Epithelial cell of proximal tubule (primary cell): Measurements from ENCODE around the gene RORC. TPM values are rescaled to one million over a fixed set of nuclear protein-coding genes. Genes with fewer than 3 reads are reported as not detected.
A peak's percentile ranks its signal among the peaks of the same experiment; 100 is the strongest.

ENCODE experiments used
- DNase-seq: peaks from one replicate; pipeline ENCODE4 v3.0.0-alpha.2; 2011; ENCODE audit warnings: low read depth
- H3K4me3 ChIP-seq: 2 replicates; pipeline ENCODE4 v1.5.1; 2011; ENCODE audit warnings: low read depth, mild to moderate bottlenecking, low read length
- CTCF ChIP-seq: conservative IDR thresholded peaks from 2 replicates; pipeline ENCODE4 v1.5.1; 2012; ENCODE audit warnings: low read depth, mild to moderate bottlenecking, low read length
- total RNA-seq: library from RNA; depleted of rRNA; stranded (reverse); fragments of >200 nt; gene quantifications from 2 replicates; pipeline ENCODE4 v1.2.3, GENCODE V29; 2015

RORC gene
- total RNA-seq, 1 donor from 2014 or later = not detected

- peak overlapping the region; percentile 6 for H3K4me3 ChIP-seq
- no peak for DNase-seq
- no peak for TF ChIP-seq CTCF
Observed at GRCh38 chr1:151840421-151840820, 8.8 kb upstream of the RORC start.

- DNase-seq = no peak
- peak within 1 kb of the TSS; percentile 48 for H3K4me3 ChIP-seq
- TF ChIP-seq CTCF = no peak
Observed at GRCh38 chr1:151839457-151840403, 8.1 kb upstream of the RORC start, which contains the start of gene C2CD4D. Gene C2CD4D (minus strand): TSS chr1:151839820. CDS start chr1:151838989, 831 bp downstream.

GRCh38 chr1:151839082-151839412, 7.4 kb upstream of the RORC start:
- no peak for DNase-seq
- peak overlapping the region; percentile 48 for H3K4me3 ChIP-seq
- TF ChIP-seq CTCF = no peak

DNA sequence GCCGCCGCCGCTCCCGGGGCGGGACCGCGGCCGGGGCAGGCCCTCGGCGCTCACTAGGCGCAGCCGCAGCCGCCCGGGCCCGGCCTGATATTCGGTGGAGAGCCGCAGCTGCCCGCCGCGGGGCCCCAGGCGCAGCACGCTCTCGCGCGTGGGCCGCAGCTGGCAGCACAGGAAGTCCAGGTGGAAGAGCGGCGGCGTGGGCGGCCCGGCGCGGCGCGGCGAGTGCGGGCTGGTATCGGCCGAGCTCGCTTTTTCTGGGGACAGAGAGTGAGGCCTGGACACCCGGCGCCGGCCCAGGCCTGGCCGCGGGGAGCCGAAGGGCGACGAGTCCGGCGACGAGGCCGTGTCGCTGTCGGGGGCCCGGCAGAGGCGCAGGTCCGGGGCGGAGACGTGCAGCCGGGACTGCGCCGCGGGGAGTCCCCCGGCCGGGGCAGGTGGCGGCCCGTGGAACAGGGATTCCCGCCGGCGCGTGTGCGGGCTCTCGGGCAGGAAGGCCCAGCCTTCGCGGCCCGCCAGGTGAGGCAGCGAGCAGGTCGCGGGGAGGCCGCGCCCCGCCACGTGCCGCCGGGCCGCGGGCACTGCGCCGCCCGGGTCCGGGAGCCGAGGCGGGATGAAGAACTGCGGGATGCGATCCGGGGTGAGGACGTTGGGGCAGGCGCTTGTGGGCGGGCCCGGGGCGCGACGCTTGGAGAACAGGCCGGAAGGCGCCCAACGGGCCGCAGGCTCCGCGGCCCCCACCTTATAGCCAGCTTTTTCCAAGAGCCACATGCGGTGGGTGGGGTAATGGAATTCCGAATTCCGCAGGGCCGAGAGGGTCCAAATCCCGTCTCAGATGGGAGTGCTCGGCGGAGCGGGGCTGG, 6.8 kb upstream of the RORC start:
- no peak for DNase-seq
- H3K4me3 ChIP-seq = peak overlapping the region; percentile 48
- TF ChIP-seq CTCF = no peak

GRCh38 chr1:151837884-151838221, 6.3 kb upstream of the RORC start:
- no peak for DNase-seq
- TF ChIP-seq CTCF = no peak
- no peak overlapping the region for H3K4me3 ChIP-seq

GRCh38 chr1:151837197-151837596, 5.6 kb upstream of the RORC start:
- H3K4me3 ChIP-seq = no peak overlapping the region
- DNase-seq = no peak
- TF ChIP-seq CTCF = no peak
